ENCODE measurements around the gene TGFBR3.

TGFBR3 gene

GRCh38 chr1:91696321-91696720 is 189.6 kb downstream of the TGFBR3 start:
- no peaks in the 10 kb centered on the region for H3K4me1 ChIP-seq (ENCODE audit: low read depth, poor library complexity, severe bottlenecking)
- H2AFZ ChIP-seq (ENCODE audit: low read depth) = no peak overlapping the region
- no peak overlapping the region for H3K9ac ChIP-seq
- H3K27ac ChIP-seq = no peak overlapping the region
- no peaks in the 10 kb centered on the region for H4K20me1 ChIP-seq (ENCODE audit: insufficient read depth)
- no peaks in the 10 kb centered on the region for H3K36me3 ChIP-seq (ENCODE audit: insufficient read depth)
- no peak overlapping the region for H3K4me2 ChIP-seq
- TF ChIP-seq CTCF (conservative IDR thresholded peaks at IDR 0.05; ENCODE audit: low read depth, low read length) = no peak
- no peak overlapping the region for H3K4me3 ChIP-seq (IDR thresholded peaks at IDR 0.05; ENCODE audit: insufficient read depth, low read depth, low read length)
- no peaks in the 10 kb centered on the region for H3K79me2 ChIP-seq (ENCODE audit: insufficient read depth, low read depth)
- H3K27me3 ChIP-seq (ENCODE audit: insufficient read depth, low read depth) = no peaks in the 10 kb centered on the region

GRCh38 chr1:91693557-91693956 is 192.4 kb downstream of the TGFBR3 start:
- H3K4me3 ChIP-seq (IDR thresholded peaks at IDR 0.05; ENCODE audit: insufficient read depth, low read depth, low read length) = no peak overlapping the region
- H4K20me1 ChIP-seq (ENCODE audit: insufficient read depth) = no peaks in the 10 kb centered on the region
- H3K9ac ChIP-seq = no peak overlapping the region
- H3K27ac ChIP-seq = no peak overlapping the region
- H3K4me1 ChIP-seq (ENCODE audit: low read depth, poor library complexity, severe bottlenecking) = no peaks in the 10 kb centered on the region
- no peaks in the 10 kb centered on the region for H3K27me3 ChIP-seq (ENCODE audit: insufficient read depth, low read depth)
- no peak overlapping the region for H2AFZ ChIP-seq (ENCODE audit: low read depth)
- H3K36me3 ChIP-seq (ENCODE audit: insufficient read depth) = no peaks in the 10 kb centered on the region
- H3K4me2 ChIP-seq = no peak overlapping the region
- H3K79me2 ChIP-seq (ENCODE audit: insufficient read depth, low read depth) = no peaks in the 10 kb centered on the region
- no peak for TF ChIP-seq CTCF (conservative IDR thresholded peaks at IDR 0.05; ENCODE audit: low read depth, low read length)

GRCh38 chr1:91691525-91691924 is 194.4 kb downstream of the TGFBR3 start:
- H3K27me3 ChIP-seq (ENCODE audit: insufficient read depth, low read depth) = no peaks in the 10 kb centered on the region
- H4K20me1 ChIP-seq (ENCODE audit: insufficient read depth) = no peaks in the 10 kb centered on the region
- H3K4me1 ChIP-seq (ENCODE audit: low read depth, poor library complexity, severe bottlenecking) = no peaks in the 10 kb centered on the region
- H3K36me3 ChIP-seq (ENCODE audit: insufficient read depth) = no peaks in the 10 kb centered on the region
- H3K79me2 ChIP-seq (ENCODE audit: insufficient read depth, low read depth) = no peaks in the 10 kb centered on the region
- H2AFZ ChIP-seq (ENCODE audit: low read depth) = no peak overlapping the region
- H3K4me3 ChIP-seq (IDR thresholded peaks at IDR 0.05; ENCODE audit: insufficient read depth, low read depth, low read length) = no peak overlapping the region
- H3K27ac ChIP-seq = no peak overlapping the region
- H3K9ac ChIP-seq = no peak overlapping the region
- no peak for TF ChIP-seq CTCF (conservative IDR thresholded peaks at IDR 0.05; ENCODE audit: low read depth, low read length)
- H3K4me2 ChIP-seq = no peak overlapping the region

- no peaks in the 10 kb centered on the region for H3K36me3 ChIP-seq (ENCODE audit: insufficient read depth)
- H4K20me1 ChIP-seq (ENCODE audit: insufficient read depth) = no peaks in the 10 kb centered on the region
- no peak for TF ChIP-seq CTCF (conservative IDR thresholded peaks at IDR 0.05; ENCODE audit: low read depth, low read length)
- H3K4me3 ChIP-seq (IDR thresholded peaks at IDR 0.05; ENCODE audit: insufficient read depth, low read depth, low read length) = no peak overlapping the region
- H3K27me3 ChIP-seq (ENCODE audit: insufficient read depth, low read depth) = no peaks in the 10 kb centered on the region
- H3K27ac ChIP-seq = no peak overlapping the region
- no peak overlapping the region for H3K9ac ChIP-seq
- no peak overlapping the region for H3K4me2 ChIP-seq
- H3K79me2 ChIP-seq (ENCODE audit: insufficient read depth, low read depth) = no peaks in the 10 kb centered on the region
- no peaks in the 10 kb centered on the region for H3K4me1 ChIP-seq (ENCODE audit: low read depth, poor library complexity, severe bottlenecking)
- H2AFZ ChIP-seq (ENCODE audit: low read depth) = no peak overlapping the region
Observed at GRCh38 chr1:91689641-91690481, 196.1 kb downstream of the TGFBR3 start.
